ENCODE data around the gene SLCO4A1.

Gene SLCO4A1

GRCh38 chr20:62688855-62689460 lies 46.7 kb downstream of the SLCO4A1 start:
- DNase-seq, result no peak

GRCh38 chr20:62689861-62690260 lies 47.6 kb downstream of the SLCO4A1 start:
- no peak for DNase-seq

DNA sequence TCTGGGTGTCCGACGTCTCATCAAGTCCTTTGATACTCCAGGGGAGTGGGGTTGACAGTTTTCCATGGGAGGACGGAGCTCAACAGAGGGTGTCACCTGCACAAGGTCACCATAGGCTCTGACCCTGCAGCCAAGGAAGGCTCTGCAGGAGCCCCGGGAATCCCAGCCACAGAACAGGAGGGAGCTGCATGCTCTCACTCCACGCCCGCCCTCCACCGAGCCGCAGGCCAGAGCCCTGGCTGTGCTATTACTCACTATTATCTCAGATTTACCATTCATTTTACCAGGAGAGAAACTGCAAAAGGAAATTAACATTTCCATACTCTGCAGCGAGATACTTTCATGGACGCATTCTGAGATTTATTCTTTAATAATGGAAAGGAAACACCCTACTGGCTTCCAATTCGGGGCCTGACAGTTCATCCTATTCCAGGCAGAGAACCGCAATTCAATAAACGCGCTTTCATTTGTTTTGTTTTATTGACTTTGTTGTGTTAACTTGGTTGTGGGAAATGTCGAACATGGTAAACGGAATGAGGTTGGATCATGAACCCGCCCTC lies 48.0 kb downstream of the SLCO4A1 start:
- DNase-seq, result no peak

GRCh38 chr20:62691487-62691886 lies 49.2 kb downstream of the SLCO4A1 start:
- DNase-seq, result no peak

- no peak for DNase-seq
Measured at GRCh38 chr20:62692176-62692575, 49.9 kb downstream of the SLCO4A1 start.

DNA sequence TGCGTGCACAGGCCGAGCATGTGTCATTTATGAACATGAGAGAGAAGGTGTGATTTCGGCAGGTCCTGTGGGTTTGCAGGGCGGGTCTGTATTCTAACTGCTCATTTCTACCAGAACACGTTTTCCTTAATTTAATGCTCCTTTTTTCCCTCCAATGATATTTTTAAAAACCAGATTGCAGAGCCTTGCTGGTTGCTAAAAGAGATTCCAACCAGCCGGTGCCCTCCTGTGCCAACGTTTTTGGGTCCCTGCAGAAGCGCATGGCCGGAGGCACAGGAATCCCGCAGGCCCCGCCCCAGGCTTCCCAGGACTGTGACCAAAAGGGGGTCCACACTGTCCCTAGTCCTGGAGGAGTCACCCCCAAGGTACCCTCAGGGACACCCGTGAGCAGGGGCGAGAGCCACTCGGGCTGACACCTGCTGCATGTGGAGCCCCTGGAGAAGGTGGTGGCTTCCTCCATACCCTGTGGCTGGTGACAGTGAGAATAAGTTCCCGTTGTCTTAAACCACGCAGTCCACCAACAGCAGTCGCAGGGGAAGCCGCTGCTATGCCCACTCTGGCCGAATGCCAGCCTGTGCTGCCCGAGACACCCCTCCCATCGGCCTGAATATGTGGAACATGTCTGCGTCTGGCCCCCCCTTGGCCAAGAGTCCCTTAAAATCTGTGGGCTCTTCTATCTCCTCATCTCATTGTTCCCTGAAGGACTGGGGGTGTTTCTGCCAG lies 50.7 kb downstream of the SLCO4A1 start:
- no peak for DNase-seq

DNA sequence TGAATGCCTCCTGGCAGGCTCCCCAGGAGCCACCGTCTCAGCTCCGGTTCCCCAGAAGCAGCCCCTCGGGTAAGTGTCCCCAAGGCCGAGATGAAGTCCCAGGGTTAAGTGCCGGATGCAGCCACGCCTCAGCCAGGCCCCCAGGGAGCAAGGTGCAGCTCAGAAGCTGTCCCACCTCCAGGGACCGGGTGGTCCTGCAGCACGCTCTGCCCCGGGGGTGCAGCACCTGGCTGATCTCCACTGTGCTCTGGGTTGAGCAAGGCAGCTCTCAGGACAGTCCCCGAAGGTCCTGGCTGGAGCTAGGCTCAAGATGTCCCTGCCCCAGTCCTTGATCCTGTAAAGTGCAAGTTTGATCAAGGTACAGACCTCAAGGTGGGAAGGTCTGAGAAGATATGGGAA lies 51.2 kb downstream of the SLCO4A1 start:
- no peak for DNase-seq

DNA sequence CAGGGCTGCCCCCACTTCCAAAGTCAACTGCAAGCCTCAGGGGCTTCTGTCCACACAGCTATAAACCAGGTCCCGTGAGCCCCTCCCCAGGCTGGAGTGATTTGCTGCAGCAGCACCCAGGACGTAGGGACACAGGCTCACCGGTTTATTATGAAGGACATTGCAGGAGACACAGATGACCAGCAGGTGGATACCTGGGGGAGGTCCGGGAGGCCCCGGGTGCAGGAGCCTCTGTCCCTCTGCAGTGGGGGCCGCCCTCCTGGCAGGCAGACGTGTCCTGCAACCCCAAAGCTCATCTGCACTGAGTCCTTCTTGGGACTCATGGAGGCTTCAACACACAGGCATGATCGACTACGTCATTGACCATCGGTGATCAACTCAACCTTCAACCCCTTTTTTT lies 51.8 kb downstream of the SLCO4A1 start:
- DNase-seq, result no peak

DNA sequence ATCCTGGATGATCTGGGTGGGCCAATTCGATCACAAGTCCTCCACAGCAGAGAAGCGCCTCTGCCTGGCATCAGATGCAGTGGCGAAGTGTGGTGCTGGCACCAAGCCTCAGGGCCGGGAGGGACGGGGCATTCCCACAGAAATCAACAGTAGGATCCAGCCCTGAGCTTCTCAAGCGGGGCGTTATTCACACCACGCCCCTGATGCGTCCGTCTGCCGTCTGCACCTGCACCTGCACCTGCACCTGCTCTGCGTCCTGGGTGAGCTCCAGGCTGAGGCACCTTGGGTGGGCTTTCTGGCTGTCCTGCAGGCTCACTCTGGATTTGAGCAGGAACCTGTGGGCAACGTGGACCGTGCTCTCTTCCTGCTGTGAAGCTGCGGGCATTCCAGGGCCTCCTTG lies 52.6 kb downstream of the SLCO4A1 start:
- DNase-seq, result no peak

GRCh38 chr20:62695448-62696414 lies 53.4 kb downstream of the SLCO4A1 start:
- no peak for DNase-seq

- DNase-seq, result no peak
Measured at GRCh38 chr20:62696434-62696957, 54.2 kb downstream of the SLCO4A1 start.

DNA sequence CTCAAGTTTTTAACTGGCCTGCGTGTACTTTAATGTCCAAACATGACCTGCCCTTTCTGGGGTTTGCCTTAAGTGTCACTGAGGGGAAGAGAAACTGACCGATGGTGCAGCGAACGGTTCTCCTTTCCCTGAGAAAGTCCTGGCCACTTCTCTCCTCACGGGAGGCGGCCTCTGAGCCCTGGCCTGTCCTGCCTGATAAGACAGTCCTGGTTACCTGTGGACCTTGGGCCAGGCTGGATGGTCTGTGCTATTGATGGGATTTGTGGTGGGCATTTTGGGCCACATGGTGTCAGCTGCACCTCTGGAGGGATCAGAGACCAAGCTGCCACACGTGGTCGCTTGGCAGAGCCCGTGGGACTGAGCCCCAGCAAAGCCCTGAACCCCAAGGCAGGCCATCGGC lies 54.7 kb downstream of the SLCO4A1 start:
- DNase-seq, result no peak

- DNase-seq, result no peak
Measured at GRCh38 chr20:62697468-62697912, 55.2 kb downstream of the SLCO4A1 start.

DNA sequence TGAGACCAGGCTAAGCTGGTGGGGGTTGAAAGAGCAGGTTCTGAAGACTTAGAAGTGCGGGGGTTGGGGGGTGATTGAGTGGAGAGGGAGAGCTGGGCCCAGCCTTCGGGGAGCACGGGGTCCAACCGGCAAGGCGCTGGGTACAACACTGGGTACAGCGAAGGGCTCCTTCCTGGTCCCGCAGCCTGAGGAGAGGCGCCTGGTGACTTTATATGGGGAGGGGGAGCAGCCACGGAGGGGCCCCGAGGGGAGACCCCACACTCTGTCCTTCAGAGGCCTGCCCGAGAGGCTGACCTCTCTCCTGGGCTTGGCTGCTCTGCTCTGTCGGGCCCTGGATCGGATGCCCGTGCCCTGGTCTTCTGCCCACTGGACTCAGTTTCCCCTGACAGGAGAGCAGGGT lies 55.9 kb downstream of the SLCO4A1 start:
- DNase-seq, result no peak

- no peak for DNase-seq
Measured at GRCh38 chr20:62699296-62699695, 57.0 kb downstream of the SLCO4A1 start.

DNA sequence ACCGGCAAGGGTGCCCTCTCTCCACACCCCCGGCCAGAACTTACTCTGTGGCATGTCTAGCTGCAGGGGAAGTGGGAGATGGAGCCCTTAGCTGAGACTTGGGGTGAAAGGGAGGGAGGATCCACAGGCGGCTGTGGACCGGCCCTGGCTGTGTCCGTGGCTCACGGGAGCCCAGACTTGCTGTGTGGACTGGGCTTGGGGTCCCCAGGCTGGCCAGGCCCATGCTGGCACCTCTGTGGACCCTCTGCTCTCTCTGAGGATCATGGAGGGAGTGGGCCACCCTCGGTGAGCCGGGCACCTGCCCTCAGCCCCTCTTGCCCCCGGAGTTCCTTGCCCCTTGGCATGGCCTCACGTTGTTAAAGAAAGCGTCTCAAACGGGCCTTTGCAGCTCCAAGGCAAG lies 57.4 kb downstream of the SLCO4A1 start:
- no peak for DNase-seq

DNA sequence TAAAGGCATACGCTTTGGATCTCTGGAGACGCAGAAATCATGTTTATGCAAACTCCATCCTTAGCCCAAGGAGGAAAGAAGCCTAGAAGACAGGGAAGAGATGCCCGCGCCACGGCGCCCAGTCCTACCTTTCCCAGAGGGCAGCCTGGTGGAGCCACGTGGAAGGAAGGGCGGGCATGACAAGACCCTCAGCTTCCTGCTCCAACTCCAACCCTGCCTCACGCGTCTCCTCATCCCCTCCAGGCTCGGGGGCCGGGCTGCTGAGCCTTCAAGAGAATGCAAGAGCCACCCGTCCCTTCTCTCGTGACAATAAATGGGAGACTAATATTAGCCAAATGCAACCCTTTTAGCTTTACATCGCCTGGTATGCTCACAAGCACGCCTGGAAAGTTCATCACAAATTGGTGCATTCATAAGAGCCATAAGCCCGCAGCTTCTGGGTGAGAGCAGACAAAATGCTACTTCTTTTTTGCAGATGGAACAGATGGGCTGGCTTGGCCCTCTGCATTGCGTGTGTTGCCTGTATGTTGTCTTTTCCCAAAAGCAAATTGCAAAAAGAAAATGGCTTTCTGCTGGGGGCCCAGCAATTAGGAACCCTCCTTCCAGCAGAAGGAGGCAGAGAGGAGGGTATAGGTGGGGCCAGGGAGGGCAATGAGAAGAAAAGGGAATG lies 58.1 kb downstream of the SLCO4A1 start:
- no peak for DNase-seq

DNA sequence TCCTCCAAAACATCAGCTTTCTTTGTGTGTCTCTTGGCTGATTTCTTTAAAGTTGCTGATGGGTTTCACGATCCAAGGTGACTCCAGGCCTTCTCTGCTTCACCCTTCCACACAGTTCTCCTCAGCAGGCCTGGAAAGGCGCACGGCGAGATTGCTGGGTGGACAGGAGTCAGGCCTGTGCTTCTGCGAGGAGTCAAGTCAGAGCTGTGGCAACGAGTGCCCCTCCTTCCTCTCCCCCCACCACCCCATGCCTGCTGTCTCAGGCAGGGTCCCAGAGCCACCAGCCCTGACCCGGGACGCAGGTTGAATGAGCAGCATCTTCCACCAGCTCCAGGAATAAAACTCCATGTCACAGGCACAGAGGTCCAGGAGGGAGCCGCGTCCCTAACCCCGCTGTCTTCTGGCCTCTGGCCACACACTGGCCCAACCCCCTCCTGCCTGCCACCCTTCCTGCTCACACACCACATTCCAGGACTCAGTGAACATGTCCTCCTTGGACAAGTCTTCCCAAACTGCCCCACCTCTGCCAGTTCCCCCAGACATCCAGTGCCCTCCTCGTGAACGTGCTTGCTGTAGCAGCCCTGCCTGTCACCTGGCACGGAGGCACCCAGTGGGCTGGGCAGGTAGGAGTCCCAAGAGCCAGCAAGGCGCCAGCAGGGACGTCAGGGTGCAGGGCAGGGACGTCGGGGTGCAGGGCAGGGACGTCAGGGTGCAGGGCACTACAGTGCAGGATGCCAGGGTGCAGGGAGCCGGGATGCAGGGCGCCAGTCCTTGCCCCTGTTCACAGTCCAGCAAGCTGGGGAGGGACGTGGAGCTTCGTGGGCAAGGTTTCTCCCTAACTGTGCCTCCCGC lies 59.1 kb downstream of the SLCO4A1 start:
- no peak for DNase-seq

DNA sequence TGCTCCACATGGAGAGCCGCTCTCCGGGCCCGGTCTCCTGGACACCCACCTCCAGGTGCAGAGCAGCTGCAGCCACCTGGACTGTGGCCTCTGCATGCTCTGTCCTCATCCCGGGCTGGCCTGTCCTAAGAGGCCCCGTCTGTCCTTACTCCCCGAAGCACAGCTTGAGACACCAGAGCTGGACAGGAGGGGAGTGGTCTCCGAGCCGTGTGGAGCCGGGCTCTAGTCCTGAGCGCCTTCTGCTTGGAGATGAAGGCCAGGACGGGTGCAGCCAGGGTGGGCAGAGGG lies 59.7 kb downstream of the SLCO4A1 start:
- DNase-seq, result no peak

DNA sequence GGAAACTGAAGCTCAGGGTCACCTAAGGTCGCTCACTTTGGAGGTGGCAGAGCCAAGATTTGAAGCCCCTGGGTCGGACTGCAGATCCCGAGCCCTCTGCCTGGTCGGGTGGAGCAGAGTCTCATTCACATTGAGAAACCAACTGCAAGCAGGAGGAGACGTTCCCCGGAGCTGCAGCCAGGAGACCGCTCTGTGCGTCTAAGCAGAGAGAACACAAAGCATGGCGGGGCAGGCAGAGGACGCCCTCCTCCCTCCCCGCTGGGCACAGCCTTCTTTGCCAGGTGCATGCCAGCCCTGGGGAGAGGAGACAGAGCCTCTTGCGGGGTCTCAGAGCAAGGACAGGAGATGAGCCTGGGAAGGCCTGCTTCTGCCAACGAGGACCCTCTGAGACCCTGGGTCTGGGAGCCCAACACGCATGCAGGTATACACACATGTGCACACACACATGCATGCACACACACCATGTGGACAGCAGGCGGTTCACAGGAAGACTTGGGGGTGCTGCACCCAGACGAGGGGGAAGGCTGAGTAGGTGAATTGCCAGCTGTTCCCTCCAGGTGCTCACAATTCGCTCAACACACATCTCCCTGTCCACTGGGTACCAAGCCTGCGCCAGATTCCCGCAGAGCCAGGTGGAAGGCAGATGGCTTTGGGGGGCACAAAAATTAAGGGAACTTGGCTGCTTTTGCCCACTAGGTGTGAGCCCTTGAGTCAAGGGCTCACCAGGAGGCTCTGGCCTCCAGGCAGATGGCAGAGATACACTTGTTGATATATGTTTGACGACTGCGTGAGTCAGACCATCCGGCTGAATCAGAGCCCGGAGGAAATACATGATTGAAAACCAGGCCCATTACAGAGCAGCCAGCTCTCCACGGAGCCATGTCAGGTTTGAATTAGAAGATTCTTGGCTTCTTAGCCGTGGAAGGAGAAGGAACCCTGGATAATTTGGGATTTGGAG lies 60.9 kb downstream of the SLCO4A1 start:
- DNase-seq, result peak in 1 of 2 donors; percentile 29

- no peak for DNase-seq
Measured at GRCh38 chr20:62703853-62704228, 61.5 kb downstream of the SLCO4A1 start.

Data from bone marrow (tissue), 2 donors.